Colonic mucosa (tissue), 4 donors: Measurements from ENCODE around the gene OGA. TPM values are rescaled to one million over a fixed set of nuclear protein-coding genes. Genes with fewer than 3 reads are reported as not detected.

Experiments
- DNase-seq: peaks from one replicate; pipeline ENCODE4 v3.0.0-alpha.2; 2020
- H3K27ac ChIP-seq: fragments of 200-600 bp; one replicate; pipeline ENCODE4 v1.8.0; 2021
- H3K27me3 ChIP-seq: fragments of 200-600 bp; one replicate; pipeline ENCODE4 v1.8.0; 2021
- H3K36me3 ChIP-seq: fragments of 200-600 bp; one replicate; pipeline ENCODE4 v1.8.0; 2021
- H3K4me1 ChIP-seq: fragments of 200-600 bp; one replicate; pipeline ENCODE4 v1.8.0; 2021; ENCODE audit warnings: mild to moderate bottlenecking
- H3K4me3 ChIP-seq: fragments of 200-600 bp; one replicate; pipeline ENCODE4 v1.8.0; 2021
- H3K9ac ChIP-seq, 2 donors: one replicate each; pipeline ENCODE4 v1.7.0; 2013; ENCODE audit warnings: control low read depth in 2 of 2, low read depth in 2 of 2, low read length in 2 of 2
- H3K9me3 ChIP-seq: fragments of 200-600 bp; one replicate; pipeline ENCODE4 v1.8.0; 2021
- intact Hi-C: fragments of 100-400 bp; cut with DNase I; formaldehyde crosslinking; loops from one replicate; pipeline ENCODE4 v1.14.1; 2022
- total RNA-seq, 2 donors: library from RNA; stranded (reverse); fragmentation: NEBNext Ultra II Directional in 1 of 2; extraction: Animal tissue kit (Norgen Biotek cat#: 25700) in 1 of 2; gene quantifications; one replicate each; pipeline ENCODE4 v1.2.1, GENCODE V29; 2021
- TF ChIP-seq, protein P1 (sequence below): fragments of 200-600 bp; IDR thresholded peaks from one replicate; pipeline ENCODE4 v1.8.0; 2022; ENCODE audit warnings: antibody characterized with exemption, mild to moderate bottlenecking
- donor health status: healthy.
- donor health status: DM: no; HTN: no; CAD: no.
- donor health status: DM: no; HTN: no; CAD: no.

The OGA gene
- total RNA-seq, 2 donors from 2014 or later: 70.4 to 77.8 TPM

DNA sequence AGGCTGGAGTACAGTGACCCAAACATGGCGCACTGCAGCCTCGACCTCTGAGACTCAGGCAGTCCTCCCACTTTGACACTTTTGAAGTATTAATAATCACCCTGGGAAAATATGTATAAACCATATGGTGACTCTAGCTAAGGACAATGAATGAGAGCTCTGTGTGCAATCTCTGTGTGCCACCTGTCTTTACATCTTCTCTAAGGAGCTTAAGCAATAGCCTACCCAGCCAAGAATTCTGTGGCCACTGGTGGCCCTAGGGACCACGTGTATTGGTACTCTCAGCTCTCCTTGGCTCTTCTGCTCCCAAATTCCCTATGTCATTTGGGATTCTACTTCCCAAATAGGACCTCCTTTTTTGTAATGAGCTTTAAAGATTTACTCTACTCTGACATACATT lies 66.0 kb downstream of the OGA start:
- H3K27ac ChIP-seq: no peak overlapping the region
- DNase-seq: no peak
- no peak overlapping the region for H3K9ac ChIP-seq
- TF ChIP-seq, protein P1, sequence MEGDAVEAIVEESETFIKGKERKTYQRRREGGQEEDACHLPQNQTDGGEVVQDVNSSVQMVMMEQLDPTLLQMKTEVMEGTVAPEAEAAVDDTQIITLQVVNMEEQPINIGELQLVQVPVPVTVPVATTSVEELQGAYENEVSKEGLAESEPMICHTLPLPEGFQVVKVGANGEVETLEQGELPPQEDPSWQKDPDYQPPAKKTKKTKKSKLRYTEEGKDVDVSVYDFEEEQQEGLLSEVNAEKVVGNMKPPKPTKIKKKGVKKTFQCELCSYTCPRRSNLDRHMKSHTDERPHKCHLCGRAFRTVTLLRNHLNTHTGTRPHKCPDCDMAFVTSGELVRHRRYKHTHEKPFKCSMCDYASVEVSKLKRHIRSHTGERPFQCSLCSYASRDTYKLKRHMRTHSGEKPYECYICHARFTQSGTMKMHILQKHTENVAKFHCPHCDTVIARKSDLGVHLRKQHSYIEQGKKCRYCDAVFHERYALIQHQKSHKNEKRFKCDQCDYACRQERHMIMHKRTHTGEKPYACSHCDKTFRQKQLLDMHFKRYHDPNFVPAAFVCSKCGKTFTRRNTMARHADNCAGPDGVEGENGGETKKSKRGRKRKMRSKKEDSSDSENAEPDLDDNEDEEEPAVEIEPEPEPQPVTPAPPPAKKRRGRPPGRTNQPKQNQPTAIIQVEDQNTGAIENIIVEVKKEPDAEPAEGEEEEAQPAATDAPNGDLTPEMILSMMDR: no peak
- H3K27me3 ChIP-seq: no peaks in the 10 kb centered on the region
- no peaks in the 10 kb centered on the region for H3K9me3 ChIP-seq
- H3K4me3 ChIP-seq: no peak overlapping the region
- H3K4me1 ChIP-seq: no peaks in the 10 kb centered on the region
- intact Hi-C loops: no loop called here
- no peaks in the 10 kb centered on the region for H3K36me3 ChIP-seq

- H3K36me3 ChIP-seq: no peaks in the 10 kb centered on the region
- TF ChIP-seq, protein P1: no peak
- H3K9me3 ChIP-seq: no peaks in the 10 kb centered on the region
- no peaks in the 10 kb centered on the region for H3K4me1 ChIP-seq
- H3K27me3 ChIP-seq: no peaks in the 10 kb centered on the region
- intact Hi-C loops: no loop called here
- no peak overlapping the region for H3K4me3 ChIP-seq
- no peak for DNase-seq
- no peak overlapping the region for H3K9ac ChIP-seq
- no peak overlapping the region for H3K27ac ChIP-seq
Observed at GRCh38 chr10:101749047-101750016, 68.9 kb downstream of the OGA start.

- intact Hi-C loops: no loop called here
- Histone ChIP-seq H3K4me3 (no peak overlapping the region), H3K9me3 (no peaks in the 10 kb centered on the region), H3K9ac (no peak overlapping the region), H3K4me1 (no peaks in the 10 kb centered on the region), H3K36me3 (no peaks in the 10 kb centered on the region), H3K27me3 (no peaks in the 10 kb centered on the region), H3K27ac (no peak overlapping the region)
- DNase-seq: no peak
- TF ChIP-seq, protein P1: no peak
Observed at GRCh38 chr10:101748496-101748895, 69.7 kb downstream of the OGA start.

GRCh38 chr10:101745074-101745696 lies 73.1 kb downstream of the OGA start:
- intact Hi-C loops: no loop called here
- Histone ChIP-seq H3K4me3 (no peak overlapping the region), H3K36me3 (no peaks in the 10 kb centered on the region), H3K4me1 (no peaks in the 10 kb centered on the region), H3K9me3 (no peaks in the 10 kb centered on the region), H3K9ac (no peak overlapping the region), H3K27ac (no peak overlapping the region), H3K27me3 (no peaks in the 10 kb centered on the region)
- DNase-seq: peak; percentile 34
- TF ChIP-seq, protein P1: no peak

- DNase-seq: no peak
- no peaks in the 10 kb centered on the region for H3K9me3 ChIP-seq
- intact Hi-C loops: no loop called here
- H3K36me3 ChIP-seq: no peaks in the 10 kb centered on the region
- H3K4me1 ChIP-seq: no peaks in the 10 kb centered on the region
- H3K4me3 ChIP-seq: no peak overlapping the region
- TF ChIP-seq, protein P1: no peak
- no peaks in the 10 kb centered on the region for H3K27me3 ChIP-seq
- no peak overlapping the region for H3K27ac ChIP-seq
- H3K9ac ChIP-seq: no peak overlapping the region
Observed at GRCh38 chr10:101744267-101744666, 74.0 kb downstream of the OGA start.
